Suppressor macrophage treated with lipopolysaccharide for 1 hour (primary cell): ENCODE results near the gene AAR2.
A peak's percentile ranks its signal among the peaks of the same experiment; 100 is the strongest.

Experiments used
- DNase-seq, 3 donors: peaks; one replicate each; pipeline ENCODE4 v3.0.0-alpha.2; 2020 to 2022

The AAR2 gene

GRCh38 chr20:36235892-36236785 lies at the start of gene AAR2:
TSS of gene AAR2 (plus strand) at chr20:36236478. CDS start at chr20:36239869, 3,391 bp downstream.
- DNase-seq = peak; percentile 83 to 90 (median 84)

GRCh38 chr20:36193977-36194712 lies 42.1 kb upstream of the AAR2 start:
- no peak for DNase-seq

GRCh38 chr20:36196676-36197075 lies 39.6 kb upstream of the AAR2 start:
- DNase-seq = no peak

GRCh38 chr20:36197271-36197670 lies 39.0 kb upstream of the AAR2 start:
- no peak for DNase-seq

- DNase-seq = peak; percentile 79 to 84 (median 79)
Measured at GRCh38 chr20:36199345-36200257, 36.7 kb upstream of the AAR2 start.

GRCh38 chr20:36200451-36200850 lies 35.8 kb upstream of the AAR2 start:
- no peak for DNase-seq

GRCh38 chr20:36201198-36201597 lies 35.1 kb upstream of the AAR2 start:
- DNase-seq = no peak

GRCh38 chr20:36202891-36203338 lies 33.4 kb upstream of the AAR2 start:
- peak; percentile 53 to 73 (median 70) for DNase-seq

- DNase-seq = no peak
Measured at GRCh38 chr20:36203861-36204260, 32.4 kb upstream of the AAR2 start.

GRCh38 chr20:36205026-36205425 lies 31.3 kb upstream of the AAR2 start:
- DNase-seq = no peak

GRCh38 chr20:36206068-36206467 lies 30.2 kb upstream of the AAR2 start:
- no peak for DNase-seq

- no peak for DNase-seq
Measured at GRCh38 chr20:36206641-36207040, 29.6 kb upstream of the AAR2 start.

- DNase-seq = no peak
Measured at GRCh38 chr20:36207602-36208001, 28.7 kb upstream of the AAR2 start.

- DNase-seq = no peak
Measured at GRCh38 chr20:36208257-36208656, 28.0 kb upstream of the AAR2 start.

- no peak for DNase-seq
Measured at GRCh38 chr20:36210436-36211021, 25.7 kb upstream of the AAR2 start.

- no peak for DNase-seq
Measured at GRCh38 chr20:36213362-36213761, 22.9 kb upstream of the AAR2 start.

GRCh38 chr20:36214684-36215256 lies 21.5 kb upstream of the AAR2 start:
- DNase-seq = peak in 2 of 3 donors; percentile 25 to 28

GRCh38 chr20:36215778-36216177 lies 20.5 kb upstream of the AAR2 start:
- DNase-seq = no peak

GRCh38 chr20:36216314-36217025 lies 19.8 kb upstream of the AAR2 start:
- no peak for DNase-seq

- DNase-seq = no peak
Measured at GRCh38 chr20:36217226-36217625, 19.1 kb upstream of the AAR2 start.

GRCh38 chr20:36218380-36219064 lies 17.8 kb upstream of the AAR2 start:
- DNase-seq = no peak
